Tibial artery (tissue), 4 donors: ENCODE data around the gene GRIK1.

ENCODE experiments used
- DNase-seq, 2 donors: peaks; one replicate each; pipeline ENCODE4 v3.0.0-alpha.2; 2019
- H3K27ac ChIP-seq, 2 donors: fragments of 200-600 bp; sonication (generic) in 1 of 2; 1 replicate in 1 of 2; 2 replicates in 1 of 2; pipeline ENCODE4 v1.5.1; 2018 to 2019; ENCODE audit warnings: mild to moderate bottlenecking in 1 of 2
- H3K27me3 ChIP-seq, 2 donors: fragments of 200-600 bp; sonication (generic) in 1 of 2; one replicate each; pipeline versions ENCODE4 v1.5.1 to v1.6.0; 2016 to 2019
- H3K36me3 ChIP-seq, 3 donors: fragments of 200-600 bp; sonication (generic) in 2 of 3; one replicate each; pipeline ENCODE4 v1.5.1; 2016 to 2019; ENCODE audit warnings: mild to moderate bottlenecking in 2 of 3
- H3K4me1 ChIP-seq, 4 donors: fragments of 200-600 bp; sonication (generic) in 2 of 4; 1 replicate in 3 of 4; 2 replicates in 1 of 4; pipeline ENCODE4 v1.5.1; 2016 to 2019
- H3K4me3 ChIP-seq, 2 donors: fragments of 200-600 bp; sonication (generic) in 1 of 2; 1 replicate in 1 of 2; 2 replicates in 1 of 2; pipeline ENCODE4 v1.5.1; 2018 to 2019; ENCODE audit warnings: mild to moderate bottlenecking in 2 of 2
- H3K9me3 ChIP-seq, 3 donors: fragments of 200-600 bp; sonication (generic) in 1 of 3; one replicate each; pipeline ENCODE4 v1.5.1; 2016 to 2019
- intact Hi-C: fragments of 100-400 bp; cut with DNase I; formaldehyde crosslinking; loops from one replicate; pipeline ENCODE4 v1.15.0; 2023; ENCODE audit warnings: low total_unique reads
- TF ChIP-seq, protein P1 (sequence below), 2 experiments: fragments of 200-600 bp in 1 of 2; fragments of 450-650 bp in 1 of 2; IDR thresholded peaks; one replicate each; pipeline ENCODE4 v1.5.1; 2017 to 2019; ENCODE audit warnings: antibody characterized with exemption in 2 of 2, mild to moderate bottlenecking in 1 of 2, moderate library complexity in 1 of 2

The GRIK1 gene

DNA sequence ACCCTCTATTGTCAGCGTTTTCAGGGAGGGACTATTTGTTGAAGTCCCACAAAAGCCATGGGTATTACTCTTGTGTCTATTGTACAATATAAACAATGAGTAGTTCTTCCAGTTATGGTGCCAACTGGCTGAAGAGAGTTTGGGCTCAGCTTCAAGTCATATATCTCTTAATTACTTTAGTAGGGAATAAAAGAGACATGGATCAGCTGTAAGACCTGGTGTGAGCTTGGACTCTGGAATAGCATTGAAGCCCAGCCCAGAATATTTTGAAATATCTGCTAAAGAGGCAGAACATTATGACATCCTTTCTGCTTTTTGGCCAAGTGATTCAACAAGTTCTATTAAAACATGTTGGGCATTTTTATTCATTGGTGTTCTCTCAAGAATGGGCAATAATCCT is 416.1 kb downstream of the GRIK1 start:
- peaks cover 0 to 7% (median 5%) of the 10 kb centered on the region in 3 donors for H3K9me3 ChIP-seq
- H3K27ac ChIP-seq, result no peak overlapping the region
- H3K4me1 ChIP-seq, result no peaks in the 10 kb centered on the region
- intact Hi-C loops, result loop anchor here (5.0 kb wide), 1 partner anchor 1164 kb away; no protein-coding TSS in a partner anchor
- no peaks in the 10 kb centered on the region for H3K36me3 ChIP-seq
- TF ChIP-seq, protein P1, sequence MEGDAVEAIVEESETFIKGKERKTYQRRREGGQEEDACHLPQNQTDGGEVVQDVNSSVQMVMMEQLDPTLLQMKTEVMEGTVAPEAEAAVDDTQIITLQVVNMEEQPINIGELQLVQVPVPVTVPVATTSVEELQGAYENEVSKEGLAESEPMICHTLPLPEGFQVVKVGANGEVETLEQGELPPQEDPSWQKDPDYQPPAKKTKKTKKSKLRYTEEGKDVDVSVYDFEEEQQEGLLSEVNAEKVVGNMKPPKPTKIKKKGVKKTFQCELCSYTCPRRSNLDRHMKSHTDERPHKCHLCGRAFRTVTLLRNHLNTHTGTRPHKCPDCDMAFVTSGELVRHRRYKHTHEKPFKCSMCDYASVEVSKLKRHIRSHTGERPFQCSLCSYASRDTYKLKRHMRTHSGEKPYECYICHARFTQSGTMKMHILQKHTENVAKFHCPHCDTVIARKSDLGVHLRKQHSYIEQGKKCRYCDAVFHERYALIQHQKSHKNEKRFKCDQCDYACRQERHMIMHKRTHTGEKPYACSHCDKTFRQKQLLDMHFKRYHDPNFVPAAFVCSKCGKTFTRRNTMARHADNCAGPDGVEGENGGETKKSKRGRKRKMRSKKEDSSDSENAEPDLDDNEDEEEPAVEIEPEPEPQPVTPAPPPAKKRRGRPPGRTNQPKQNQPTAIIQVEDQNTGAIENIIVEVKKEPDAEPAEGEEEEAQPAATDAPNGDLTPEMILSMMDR (IDR thresholded peaks at IDR 0.05), result no peak
- no peak overlapping the region for H3K4me3 ChIP-seq
- no peaks in the 10 kb centered on the region for H3K27me3 ChIP-seq
- no peak for DNase-seq

DNA sequence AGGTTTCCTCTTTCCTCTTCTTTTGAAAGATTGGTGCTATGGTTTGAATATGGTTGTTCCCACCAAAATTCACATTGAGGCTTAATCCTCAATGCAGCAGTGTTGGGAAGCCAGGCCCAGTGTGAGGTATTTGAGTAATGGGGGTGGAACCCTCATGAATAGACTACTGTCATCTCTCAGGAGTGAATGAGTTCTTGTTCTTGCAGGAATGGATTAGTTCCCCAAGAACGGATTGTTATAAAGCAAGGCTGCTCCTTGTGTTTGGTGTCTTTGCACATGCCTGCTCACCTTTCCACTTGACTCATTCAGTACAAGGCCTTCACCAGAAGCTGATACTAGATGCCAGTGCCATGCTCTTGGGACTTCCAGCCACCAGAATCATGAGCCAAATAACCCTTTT is 417.9 kb downstream of the GRIK1 start:
- TF ChIP-seq, protein P1 (IDR thresholded peaks at IDR 0.05), result no peak
- no peak for DNase-seq
- H3K27ac ChIP-seq, result no peak overlapping the region
- no peaks in the 10 kb centered on the region for H3K27me3 ChIP-seq
- intact Hi-C loops, result loop anchor here (5.0 kb wide), 1 partner anchor 1165 kb away; no protein-coding TSS in a partner anchor
- H3K9me3 ChIP-seq, result peaks cover 0 to 7% (median 5%) of the 10 kb centered on the region in 3 donors
- no peaks in the 10 kb centered on the region for H3K36me3 ChIP-seq
- H3K4me3 ChIP-seq, result no peak overlapping the region
- H3K4me1 ChIP-seq, result no peaks in the 10 kb centered on the region

DNA sequence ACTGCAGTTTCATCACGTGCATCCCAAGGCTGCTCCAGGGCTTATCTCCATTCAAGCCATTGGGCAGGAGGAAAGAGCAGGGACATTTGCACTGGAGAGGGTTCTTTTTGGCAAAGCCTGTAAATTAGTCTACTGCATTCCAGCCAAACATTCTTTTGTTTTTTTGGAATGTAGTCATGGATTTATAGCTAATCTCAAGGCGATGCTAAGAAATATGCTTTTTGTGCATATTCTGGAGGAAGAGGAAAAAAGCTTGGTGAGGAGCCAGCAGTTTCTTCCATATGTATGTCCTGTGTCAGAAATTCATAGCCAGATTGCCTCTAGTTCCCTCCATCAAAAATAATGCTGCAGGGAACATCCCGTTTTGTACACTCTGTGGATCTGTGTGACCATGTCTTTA is 419.6 kb downstream of the GRIK1 start:
- Histone ChIP-seq H3K4me3 (no peak overlapping the region), H3K27me3 (no peaks in the 10 kb centered on the region), H3K9me3 (no peaks in the 10 kb centered on the region), H3K27ac (no peak overlapping the region), H3K36me3 (no peaks in the 10 kb centered on the region), H3K4me1 (no peaks in the 10 kb centered on the region)
- TF ChIP-seq, protein P1 (IDR thresholded peaks at IDR 0.05), result no peak
- DNase-seq, result no peak
- intact Hi-C loops, result loop anchor here (5.0 kb wide), 1 partner anchor 1167 kb away; no protein-coding TSS in a partner anchor

DNA sequence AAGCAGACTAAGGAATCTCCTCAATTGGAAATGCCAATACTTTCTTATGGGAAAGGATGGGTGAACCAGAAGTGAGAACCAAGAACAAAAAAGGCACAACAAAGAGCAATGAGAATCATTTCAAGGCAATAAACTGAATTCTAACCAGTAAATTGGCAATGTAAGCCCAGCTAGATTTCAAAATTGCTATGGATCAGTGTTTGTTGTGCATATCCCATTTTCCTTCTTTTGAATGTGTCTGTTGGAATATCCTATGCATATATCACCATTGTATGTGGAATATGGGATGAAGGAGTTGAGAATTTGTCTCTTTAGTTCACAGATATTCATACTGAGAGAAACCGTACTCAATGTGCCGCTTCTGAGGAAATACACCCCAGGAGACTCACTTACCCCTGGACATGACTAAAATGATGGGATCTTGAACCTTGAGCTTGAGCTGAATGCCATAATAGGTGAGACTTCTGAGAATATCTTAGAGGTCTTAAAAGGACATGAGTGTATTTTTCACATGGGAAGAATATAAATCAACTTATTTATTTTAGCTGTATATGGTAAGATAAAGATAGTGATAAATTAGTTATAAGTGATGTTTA is 425.0 kb downstream of the GRIK1 start:
- H3K4me3 ChIP-seq, result no peak overlapping the region
- TF ChIP-seq, protein P1 (IDR thresholded peaks at IDR 0.05), result no peak
- no peaks in the 10 kb centered on the region for H3K36me3 ChIP-seq
- no peaks in the 10 kb centered on the region for H3K27me3 ChIP-seq
- intact Hi-C loops, result no loop called here
- H3K4me1 ChIP-seq, result no peaks in the 10 kb centered on the region
- H3K9me3 ChIP-seq, result peaks cover 0 to 8% (median 0%) of the 10 kb centered on the region in 3 donors
- H3K27ac ChIP-seq, result no peak overlapping the region
- no peak for DNase-seq

DNA sequence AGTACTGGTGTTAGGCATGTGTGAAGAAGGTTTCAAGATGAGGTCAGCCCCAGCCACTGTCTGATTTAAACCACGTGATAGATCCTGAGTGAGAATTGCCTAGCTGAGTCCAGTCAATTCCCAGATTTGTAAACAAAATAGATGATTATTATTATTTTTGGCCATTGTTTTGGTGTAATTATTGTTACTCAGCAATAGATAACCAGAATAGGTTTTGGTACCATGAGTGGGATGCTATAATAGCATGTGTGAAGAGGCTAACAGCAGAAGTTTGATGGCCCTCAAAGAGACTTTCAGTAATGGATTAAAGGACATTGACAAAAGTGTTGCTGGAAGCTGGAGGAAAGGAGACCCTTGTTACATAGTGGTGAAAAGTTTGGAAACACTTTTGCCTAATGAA is 426.3 kb downstream of the GRIK1 start:
- DNase-seq, result no peak
- no peaks in the 10 kb centered on the region for H3K27me3 ChIP-seq
- H3K4me3 ChIP-seq, result no peak overlapping the region
- TF ChIP-seq, protein P1 (IDR thresholded peaks at IDR 0.05), result no peak
- H3K4me1 ChIP-seq, result no peaks in the 10 kb centered on the region
- no peaks in the 10 kb centered on the region for H3K36me3 ChIP-seq
- intact Hi-C loops, result no loop called here
- no peak overlapping the region for H3K27ac ChIP-seq
- peaks cover 0 to 8% (median 0%) of the 10 kb centered on the region in 3 donors for H3K9me3 ChIP-seq
